Liver (tissue), 9 donors: ENCODE results near the gene PPP1R26. TPM values are rescaled to one million over a fixed set of nuclear protein-coding genes. Genes with fewer than 3 reads are reported as not detected.

Experiments used
- DNase-seq: peaks from one replicate; pipeline ENCODE4 v3.0.0-alpha.2; 2017; ENCODE audit warnings: low spot score
- H3K27ac ChIP-seq, 2 donors: one replicate each; pipeline ENCODE4 v1.7.0; 2013; ENCODE audit warnings: inconsistent platforms in 2 of 2, low read length in 2 of 2, control low read depth in 1 of 2, low read depth in 1 of 2, mild to moderate bottlenecking in 1 of 2
- H3K27me3 ChIP-seq, 4 donors: one replicate each; pipeline versions ENCODE4 v1.6.1 to v1.7.0; 2013; ENCODE audit warnings: low read length in 3 of 4, inconsistent platforms in 1 of 4, mild to moderate bottlenecking in 1 of 4, moderate library complexity in 1 of 4; ENCODE audit not compliant: control insufficient read depth in 4 of 4, insufficient read depth in 4 of 4
- H3K36me3 ChIP-seq, 4 donors: one replicate each; pipeline versions ENCODE4 v1.6.1 to v1.7.0; 2013; ENCODE audit warnings: low read length in 3 of 4, mild to moderate bottlenecking in 3 of 4, low read depth in 1 of 4, moderate library complexity in 1 of 4; ENCODE audit not compliant: control insufficient read depth in 4 of 4, insufficient read depth in 3 of 4
- H3K4me1 ChIP-seq, 4 donors: one replicate each; pipeline versions ENCODE4 v1.6.1 to v1.7.0; 2013; ENCODE audit warnings: low read length in 3 of 4, mild to moderate bottlenecking in 3 of 4, moderate library complexity in 1 of 4; ENCODE audit not compliant: control insufficient read depth in 4 of 4, insufficient read depth in 4 of 4
- H3K4me3 ChIP-seq, 3 donors: one replicate each; pipeline versions ENCODE4 v1.6.1 to v1.7.0; 2013; ENCODE audit warnings: low read length in 3 of 3, control low read depth in 1 of 3, low read depth in 1 of 3, mild to moderate bottlenecking in 1 of 3
- H3K9ac ChIP-seq, 2 donors: one replicate each; pipeline ENCODE4 v1.7.0; 2013; ENCODE audit warnings: low read length in 2 of 2, mild to moderate bottlenecking in 2 of 2, moderate library complexity in 2 of 2, control low read depth in 1 of 2, low read depth in 1 of 2
- H3K9me3 ChIP-seq, 4 donors: one replicate each; pipeline versions ENCODE4 v1.6.1 to v1.7.0; 2013; ENCODE audit warnings: low read length in 3 of 4; ENCODE audit not compliant: control insufficient read depth in 4 of 4
- EGR1 ChIP-seq, 2 donors: IDR thresholded peaks; 2 replicates each; pipeline ENCODE4 v1.6.1; 2016 to 2018; ENCODE audit warnings: antibody characterized with exemption in 2 of 2, low read depth in 2 of 2
- FOXA1 ChIP-seq: IDR thresholded peaks from 2 replicates; pipeline ENCODE4 v1.6.1; 2016; ENCODE audit warnings: antibody characterized with exemption
- FOXA2 ChIP-seq: IDR thresholded peaks from 2 replicates; pipeline ENCODE4 v1.6.1; 2016; ENCODE audit warnings: antibody characterized with exemption
- GABPA ChIP-seq, 2 donors: IDR thresholded peaks in 1 of 2; conservative IDR thresholded peaks in 1 of 2; 2 replicates each; pipeline ENCODE4 v1.6.1; 2016; ENCODE audit warnings: antibody characterized with exemption in 2 of 2, mild to moderate bottlenecking in 1 of 2, moderate library complexity in 1 of 2
- HNF4A ChIP-seq, 2 donors: conservative IDR thresholded peaks; 2 replicates each; pipeline ENCODE4 v1.6.1; 2016; ENCODE audit warnings: antibody characterized with exemption in 2 of 2, mild to moderate bottlenecking in 2 of 2
- HNF4G ChIP-seq: IDR thresholded peaks from 2 replicates; pipeline ENCODE4 v1.6.1; 2016; ENCODE audit warnings: antibody characterized with exemption
- JUND ChIP-seq, 2 donors: IDR thresholded peaks; 2 replicates each; pipeline ENCODE4 v1.6.1; 2016; ENCODE audit warnings: antibody characterized with exemption in 2 of 2
- NR2F2 ChIP-seq: IDR thresholded peaks from 2 replicates; pipeline ENCODE4 v1.6.1; 2016; ENCODE audit warnings: antibody characterized with exemption
- RAD21 ChIP-seq, 2 donors: IDR thresholded peaks; 2 replicates each; pipeline ENCODE4 v1.6.1; 2016; ENCODE audit warnings: antibody characterized with exemption in 2 of 2, mild to moderate bottlenecking in 2 of 2
- RXRA ChIP-seq, 2 donors: IDR thresholded peaks; 2 replicates each; pipeline ENCODE4 v1.6.1; 2017 to 2018; ENCODE audit warnings: antibody characterized with exemption in 2 of 2, mild to moderate bottlenecking in 1 of 2
- SP1 ChIP-seq: IDR thresholded peaks from 2 replicates; pipeline ENCODE4 v1.6.1; 2018; ENCODE audit warnings: antibody characterized with exemption, mild to moderate bottlenecking
- TAF1 ChIP-seq: conservative IDR thresholded peaks from 2 replicates; pipeline ENCODE4 v1.6.1; 2016; ENCODE audit warnings: antibody characterized with exemption, mild to moderate bottlenecking
- YY1 ChIP-seq: IDR thresholded peaks from 2 replicates; pipeline ENCODE4 v1.6.1; 2016; ENCODE audit warnings: antibody characterized with exemption, mild to moderate bottlenecking
- WGBS: extraction: QIAGEN DNeasy Blood & Tissue Kit; methylation state at CpG from one replicate; pipeline ENCODE4 v1.1.7; 2013; 5-methylcytosine and 5-hydroxymethylcytosine counted together
- polyA plus RNA-seq, 2 donors: library from polyadenylated mRNA; stranded (reverse) in 1 of 2; unstranded in 1 of 2; fragments of 200-250 nt in 1 of 2; fragments of >200 nt in 1 of 2; fragmentation: Nextera tagmentation in 1 of 2; extraction: Ambion mirVana in 1 of 2; gene quantifications; one replicate each; pipeline versions ENCODE4 v1.2.1 to v1.2.3, GENCODE V29; 2013 to 2015
- total RNA-seq, 2 donors: library from RNA; depleted of rRNA; stranded (reverse); fragments of >200 nt; gene quantifications; one replicate each; pipeline ENCODE4 v1.2.3, GENCODE V29; 2014
- TF ChIP-seq, protein P1 (sequence below): IDR thresholded peaks from 2 replicates; pipeline ENCODE4 v1.6.1; 2016; ENCODE audit warnings: antibody characterized with exemption, mild to moderate bottlenecking
- TF ChIP-seq, protein P2 (sequence below): IDR thresholded peaks from 2 replicates; pipeline ENCODE4 v1.6.1; 2016; ENCODE audit warnings: antibody characterized with exemption
- TF ChIP-seq, protein P3 (sequence below): IDR thresholded peaks from 2 replicates; pipeline ENCODE4 v1.6.1; 2016; ENCODE audit warnings: antibody characterized with exemption
- TF ChIP-seq, protein P4 (sequence below): fragments of 150-350 bp; IDR thresholded peaks from 2 replicates; pipeline ENCODE4 v1.5.1; 2017; ENCODE audit warnings: improper control_type of control experiment, low read depth, low read length; ENCODE audit not compliant: missing input control
- TF ChIP-seq, protein P5 (sequence below): IDR thresholded peaks from 2 replicates; pipeline ENCODE4 v1.6.1; 2016; ENCODE audit warnings: antibody characterized with exemption
- donor health status: healthy.
- donor health status: healthy.
- donor health status: healthy.
- donor health status: healthy.
- donor health status: healthy.

The PPP1R26 gene
- total and polyA plus RNA-seq, 4 donors = 1.5 to 9.5 (median 4.2) TPM

DNA sequence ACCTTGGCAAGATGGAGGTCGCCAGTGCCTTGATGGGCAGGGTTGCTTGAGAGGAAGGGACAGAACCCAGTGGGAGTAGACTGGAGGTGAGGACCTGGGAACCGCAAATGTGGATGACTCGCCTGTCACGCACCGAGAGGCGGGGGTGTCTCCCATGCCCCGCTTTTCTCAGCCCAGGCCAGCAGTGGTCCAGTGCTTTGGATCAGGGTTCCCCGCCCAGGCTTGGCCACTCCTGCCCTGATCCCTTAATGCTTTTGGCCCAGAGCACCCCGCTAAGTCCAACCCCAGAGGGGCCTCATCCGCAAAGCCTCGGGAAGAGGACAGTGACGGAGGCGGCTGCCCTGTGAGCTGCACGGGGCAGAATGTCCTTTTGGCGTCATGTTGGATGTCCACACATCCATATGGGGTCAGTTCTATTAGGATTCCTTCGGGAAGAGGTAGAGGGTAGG lies 23.3 kb downstream of the PPP1R26 start:
- TF ChIP-seq RAD21 (IDR thresholded peaks at IDR 0.05) = no peak
- Histone ChIP-seq H3K4me1 (peaks cover 6 to 35% (median 23%) of the 10 kb centered on the region in 4 donors), H3K27me3 (no peaks in the 10 kb centered on the region), H3K4me3 (no peak overlapping the region), H3K36me3 (peaks cover 3 to 23% (median 9%) of the 10 kb centered on the region in 4 donors), H3K9me3 (no peaks in the 10 kb centered on the region), H3K9ac (no peak overlapping the region), H3K27ac (no peak overlapping the region)
- no peak for DNase-seq
- WGBS = 95% methylated on average over 16 of the region's 16 CpGs

DNA sequence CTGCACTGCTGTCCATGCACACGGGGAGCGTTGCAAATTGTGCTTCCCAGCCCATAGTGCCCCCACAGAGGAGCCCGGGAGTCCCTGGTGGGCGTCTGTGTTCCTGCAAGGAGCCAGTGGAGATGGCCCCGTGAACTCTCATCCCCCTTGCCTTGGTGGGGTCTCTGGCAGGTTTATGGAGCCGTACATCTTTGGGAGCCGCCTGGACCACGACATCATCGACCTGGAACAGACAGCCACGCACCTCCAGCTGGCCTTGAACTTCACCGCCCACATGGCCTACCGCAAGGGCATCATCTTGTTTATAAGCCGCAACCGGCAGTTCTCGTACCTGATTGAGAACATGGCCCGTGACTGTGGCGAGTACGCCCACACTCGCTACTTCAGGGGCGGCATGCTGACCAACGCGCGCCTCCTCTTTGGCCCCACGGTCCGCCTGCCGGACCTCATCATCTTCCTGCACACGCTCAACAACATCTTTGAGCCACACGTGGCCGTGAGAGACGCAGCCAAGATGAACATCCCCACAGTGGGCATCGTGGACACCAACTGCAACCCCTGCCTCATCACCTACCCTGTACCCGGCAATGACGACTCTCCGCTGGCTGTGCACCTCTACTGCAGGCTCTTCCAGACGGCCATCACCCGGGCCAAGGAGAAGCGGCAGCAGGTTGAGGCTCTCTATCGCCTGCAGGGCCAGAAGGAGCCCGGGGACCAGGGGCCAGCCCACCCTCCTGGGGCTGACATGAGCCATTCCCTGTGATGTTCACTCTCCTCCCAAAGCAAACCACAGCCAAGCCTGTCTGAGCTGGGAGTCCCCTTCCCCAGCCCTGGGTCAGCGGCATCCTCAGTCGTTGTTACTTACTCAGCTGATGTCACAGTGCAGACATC lies 24.0 kb downstream of the PPP1R26 start:
- DNase-seq = no peak
- Histone ChIP-seq H3K27ac (no peak overlapping the region), H3K9ac (no peak overlapping the region), H3K4me3 (no peak overlapping the region), H3K27me3 (no peaks in the 10 kb centered on the region), H3K4me1 (peaks cover 6 to 35% (median 23%) of the 10 kb centered on the region in 4 donors), H3K36me3 (peaks cover 3 to 23% (median 9%) of the 10 kb centered on the region in 4 donors), H3K9me3 (no peaks in the 10 kb centered on the region)
- no peak for TF ChIP-seq HNF4A (conservative IDR thresholded peaks at IDR 0.05)
- no peak for TF ChIP-seq TAF1
- TF ChIP-seq EGR1 (IDR thresholded peaks at IDR 0.05; ENCODE audit: low read depth in 2 of 2) = no peak
- TF ChIP-seq GABPA (IDR thresholded peaks at IDR 0.05 in 1 of 2, conservative IDR thresholded peaks at IDR 0.05 in 1 of 2) = no peak
- TF ChIP-seq YY1 = no peak
- TF ChIP-seq, protein P1, sequence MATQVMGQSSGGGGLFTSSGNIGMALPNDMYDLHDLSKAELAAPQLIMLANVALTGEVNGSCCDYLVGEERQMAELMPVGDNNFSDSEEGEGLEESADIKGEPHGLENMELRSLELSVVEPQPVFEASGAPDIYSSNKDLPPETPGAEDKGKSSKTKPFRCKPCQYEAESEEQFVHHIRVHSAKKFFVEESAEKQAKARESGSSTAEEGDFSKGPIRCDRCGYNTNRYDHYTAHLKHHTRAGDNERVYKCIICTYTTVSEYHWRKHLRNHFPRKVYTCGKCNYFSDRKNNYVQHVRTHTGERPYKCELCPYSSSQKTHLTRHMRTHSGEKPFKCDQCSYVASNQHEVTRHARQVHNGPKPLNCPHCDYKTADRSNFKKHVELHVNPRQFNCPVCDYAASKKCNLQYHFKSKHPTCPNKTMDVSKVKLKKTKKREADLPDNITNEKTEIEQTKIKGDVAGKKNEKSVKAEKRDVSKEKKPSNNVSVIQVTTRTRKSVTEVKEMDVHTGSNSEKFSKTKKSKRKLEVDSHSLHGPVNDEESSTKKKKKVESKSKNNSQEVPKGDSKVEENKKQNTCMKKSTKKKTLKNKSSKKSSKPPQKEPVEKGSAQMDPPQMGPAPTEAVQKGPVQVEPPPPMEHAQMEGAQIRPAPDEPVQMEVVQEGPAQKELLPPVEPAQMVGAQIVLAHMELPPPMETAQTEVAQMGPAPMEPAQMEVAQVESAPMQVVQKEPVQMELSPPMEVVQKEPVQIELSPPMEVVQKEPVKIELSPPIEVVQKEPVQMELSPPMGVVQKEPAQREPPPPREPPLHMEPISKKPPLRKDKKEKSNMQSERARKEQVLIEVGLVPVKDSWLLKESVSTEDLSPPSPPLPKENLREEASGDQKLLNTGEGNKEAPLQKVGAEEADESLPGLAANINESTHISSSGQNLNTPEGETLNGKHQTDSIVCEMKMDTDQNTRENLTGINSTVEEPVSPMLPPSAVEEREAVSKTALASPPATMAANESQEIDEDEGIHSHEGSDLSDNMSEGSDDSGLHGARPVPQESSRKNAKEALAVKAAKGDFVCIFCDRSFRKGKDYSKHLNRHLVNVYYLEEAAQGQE = no peak
- TF ChIP-seq NR2F2 = no peak
- TF ChIP-seq FOXA2 = no peak
- no peak for TF ChIP-seq HNF4G
- TF ChIP-seq, protein P2, sequence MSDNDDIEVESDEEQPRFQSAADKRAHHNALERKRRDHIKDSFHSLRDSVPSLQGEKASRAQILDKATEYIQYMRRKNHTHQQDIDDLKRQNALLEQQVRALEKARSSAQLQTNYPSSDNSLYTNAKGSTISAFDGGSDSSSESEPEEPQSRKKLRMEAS = no peak
- TF ChIP-seq, protein P3, sequence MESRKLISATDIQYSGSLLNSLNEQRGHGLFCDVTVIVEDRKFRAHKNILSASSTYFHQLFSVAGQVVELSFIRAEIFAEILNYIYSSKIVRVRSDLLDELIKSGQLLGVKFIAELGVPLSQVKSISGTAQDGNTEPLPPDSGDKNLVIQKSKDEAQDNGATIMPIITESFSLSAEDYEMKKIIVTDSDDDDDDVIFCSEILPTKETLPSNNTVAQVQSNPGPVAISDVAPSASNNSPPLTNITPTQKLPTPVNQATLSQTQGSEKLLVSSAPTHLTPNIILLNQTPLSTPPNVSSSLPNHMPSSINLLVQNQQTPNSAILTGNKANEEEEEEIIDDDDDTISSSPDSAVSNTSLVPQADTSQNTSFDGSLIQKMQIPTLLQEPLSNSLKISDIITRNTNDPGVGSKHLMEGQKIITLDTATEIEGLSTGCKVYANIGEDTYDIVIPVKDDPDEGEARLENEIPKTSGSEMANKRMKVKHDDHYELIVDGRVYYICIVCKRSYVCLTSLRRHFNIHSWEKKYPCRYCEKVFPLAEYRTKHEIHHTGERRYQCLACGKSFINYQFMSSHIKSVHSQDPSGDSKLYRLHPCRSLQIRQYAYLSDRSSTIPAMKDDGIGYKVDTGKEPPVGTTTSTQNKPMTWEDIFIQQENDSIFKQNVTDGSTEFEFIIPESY = no peak
- TF ChIP-seq FOXA1 = no peak
- TF ChIP-seq SP1 = no peak
- TF ChIP-seq, protein P4, sequence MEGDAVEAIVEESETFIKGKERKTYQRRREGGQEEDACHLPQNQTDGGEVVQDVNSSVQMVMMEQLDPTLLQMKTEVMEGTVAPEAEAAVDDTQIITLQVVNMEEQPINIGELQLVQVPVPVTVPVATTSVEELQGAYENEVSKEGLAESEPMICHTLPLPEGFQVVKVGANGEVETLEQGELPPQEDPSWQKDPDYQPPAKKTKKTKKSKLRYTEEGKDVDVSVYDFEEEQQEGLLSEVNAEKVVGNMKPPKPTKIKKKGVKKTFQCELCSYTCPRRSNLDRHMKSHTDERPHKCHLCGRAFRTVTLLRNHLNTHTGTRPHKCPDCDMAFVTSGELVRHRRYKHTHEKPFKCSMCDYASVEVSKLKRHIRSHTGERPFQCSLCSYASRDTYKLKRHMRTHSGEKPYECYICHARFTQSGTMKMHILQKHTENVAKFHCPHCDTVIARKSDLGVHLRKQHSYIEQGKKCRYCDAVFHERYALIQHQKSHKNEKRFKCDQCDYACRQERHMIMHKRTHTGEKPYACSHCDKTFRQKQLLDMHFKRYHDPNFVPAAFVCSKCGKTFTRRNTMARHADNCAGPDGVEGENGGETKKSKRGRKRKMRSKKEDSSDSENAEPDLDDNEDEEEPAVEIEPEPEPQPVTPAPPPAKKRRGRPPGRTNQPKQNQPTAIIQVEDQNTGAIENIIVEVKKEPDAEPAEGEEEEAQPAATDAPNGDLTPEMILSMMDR = no peak
- TF ChIP-seq, protein P5, sequence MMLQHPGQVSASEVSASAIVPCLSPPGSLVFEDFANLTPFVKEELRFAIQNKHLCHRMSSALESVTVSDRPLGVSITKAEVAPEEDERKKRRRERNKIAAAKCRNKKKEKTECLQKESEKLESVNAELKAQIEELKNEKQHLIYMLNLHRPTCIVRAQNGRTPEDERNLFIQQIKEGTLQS = no peak
- no peak for TF ChIP-seq RXRA (IDR thresholded peaks at IDR 0.05)
- TF ChIP-seq JUND (IDR thresholded peaks at IDR 0.05) = no peak
- WGBS = 91% methylated on average over 41 of the region's 41 CpGs
